GM23338 (cell line): Measurements from ENCODE around the gene RHOG. TPM values are rescaled to one million over a fixed set of nuclear protein-coding genes. Genes with fewer than 3 reads are reported as not detected.

Experiments
- ATAC-seq: fragments of 200-7000 bp; cut with Tn5 transposase; 3 replicates; pipeline ENCODE4 v1.9.1; 2020
- DNase-seq: peaks from one replicate; pipeline ENCODE4 v3.0.0-alpha.2; 2015; ENCODE audit warnings: low spot score
- H2AFZ ChIP-seq: fragments of 200-600 bp; sonication (generic); 2 replicates; pipeline ENCODE4 v1.8.0; 2016; ENCODE audit warnings: antibody characterized with exemption, mild to moderate bottlenecking, moderate library complexity
- H3F3A ChIP-seq: fragments of 200-600 bp; sonication (generic); replicated peaks from 2 replicates; pipeline ENCODE4 v1.8.0; 2017; ENCODE audit warnings: antibody characterized with exemption, mixed run types, low read depth
- H3K27ac ChIP-seq: fragments of 200-600 bp; sonication (generic); 2 replicates; pipeline ENCODE4 v1.6.1; 2016; ENCODE audit warnings: low read depth
- H3K27me3 ChIP-seq: fragments of 200-600 bp; sonication (generic); 2 replicates; pipeline ENCODE4 v1.8.0; 2016; ENCODE audit warnings: mild to moderate bottlenecking, mixed run types, moderate library complexity; ENCODE audit not compliant: insufficient read depth
- H3K36me3 ChIP-seq: fragments of 200-600 bp; sonication (generic); 2 replicates; pipeline ENCODE4 v1.8.0; 2016; ENCODE audit warnings: mild to moderate bottlenecking; ENCODE audit not compliant: insufficient read depth
- H3K4me1 ChIP-seq: fragments of 200-600 bp; sonication (generic); 2 replicates; pipeline ENCODE4 v1.8.0; 2016; ENCODE audit warnings: mild to moderate bottlenecking, moderate library complexity; ENCODE audit not compliant: insufficient read depth
- H3K4me2 ChIP-seq: fragments of 200-600 bp; sonication (generic); 2 replicates; pipeline ENCODE4 v1.7.1; 2017; ENCODE audit warnings: mixed run types
- H3K4me3 ChIP-seq: fragments of 200-600 bp; sonication (generic); 2 replicates; pipeline ENCODE4 v1.6.1; 2016; ENCODE audit warnings: mixed run types
- H3K79me2 ChIP-seq: fragments of 200-600 bp; sonication (generic); replicated peaks from 2 replicates; pipeline ENCODE4 v1.8.0; 2017; ENCODE audit warnings: mild to moderate bottlenecking; ENCODE audit not compliant: insufficient read depth
- H3K9me2 ChIP-seq: fragments of 200-600 bp; sonication (generic); 2 replicates; pipeline ENCODE4 v1.8.0; 2017; ENCODE audit not compliant: insufficient read depth
- H4K20me1 ChIP-seq: fragments of 200-600 bp; sonication (generic); replicated peaks from 2 replicates; pipeline ENCODE4 v1.8.0; 2017; ENCODE audit warnings: mild to moderate bottlenecking; ENCODE audit not compliant: insufficient read depth
- H3K27ac Mint-ChIP-seq: 2 replicates; pipeline ENCODE4 v1.8.0; 2020; ENCODE audit warnings: inconsistent platforms, mild to moderate bottlenecking, moderate library complexity, mixed read lengths
- H3K27me3 Mint-ChIP-seq: 3 replicates; pipeline ENCODE4 v1.8.0; 2022; ENCODE audit warnings: low read depth, mild to moderate bottlenecking, moderate library complexity, mixed read lengths, inconsistent platforms; ENCODE audit not compliant: insufficient read depth, poor library complexity
- H3K36me3 Mint-ChIP-seq: 3 replicates; pipeline ENCODE4 v1.8.0; 2021; ENCODE audit warnings: low read depth, mild to moderate bottlenecking, inconsistent platforms, moderate library complexity, mixed read lengths
- H3K4me1 Mint-ChIP-seq: 3 replicates; pipeline ENCODE4 v1.8.0; 2020; ENCODE audit warnings: mild to moderate bottlenecking, inconsistent platforms, mixed read lengths
- H3K4me3 Mint-ChIP-seq: 3 replicates; pipeline ENCODE4 v1.8.0; 2021; ENCODE audit warnings: moderate library complexity, mild to moderate bottlenecking, inconsistent platforms, mixed read lengths
- H3K9me3 Mint-ChIP-seq: 3 replicates; pipeline ENCODE4 v1.8.0; 2020; ENCODE audit warnings: moderate library complexity, mild to moderate bottlenecking, inconsistent platforms, mixed read lengths
- CREB1 ChIP-seq: fragments of 250-450 bp; sonication (Bioruptor Pico); IDR thresholded peaks from 2 replicates; pipeline ENCODE4 v1.5.0; 2020; ENCODE audit warnings: low read depth, mild to moderate bottlenecking, moderate library complexity
- EZH2 ChIP-seq: fragments of 200-600 bp; sonication (generic); IDR thresholded peaks from one replicate; pipeline ENCODE4 v1.8.0; 2017; ENCODE audit warnings: antibody characterized with exemption, mild to moderate bottlenecking, low read depth; ENCODE audit not compliant: unreplicated experiment
- EZH2phosphoT487 ChIP-seq: fragments of 200-600 bp; sonication (generic); IDR thresholded peaks from one replicate; pipeline ENCODE4 v1.8.1; 2018; ENCODE audit warnings: antibody characterized with exemption; ENCODE audit not compliant: unreplicated experiment
- NANOG ChIP-seq: IDR thresholded peaks from 2 replicates; pipeline ENCODE4 v1.6.1; 2016; ENCODE audit warnings: antibody characterized with exemption, borderline replicate concordance
- POLR2AphosphoS5 ChIP-seq: IDR thresholded peaks from 2 replicates; pipeline ENCODE4 v1.6.1; 2016; ENCODE audit warnings: antibody characterized with exemption, low read depth
- STAT1 ChIP-seq: IDR thresholded peaks from one replicate; pipeline ENCODE4 v1.6.1; 2016; ENCODE audit warnings: antibody characterized with exemption; ENCODE audit not compliant: unreplicated experiment
- ZNF114 ChIP-seq: fragments of 250-450 bp; sonication (Bioruptor Pico); IDR thresholded peaks from 2 replicates; pipeline ENCODE4 v1.5.0; 2020; ENCODE audit warnings: mild to moderate bottlenecking, moderate library complexity
- ZNF331 ChIP-seq: fragments of 250-450 bp; sonication (Bioruptor Pico); IDR thresholded peaks from 2 replicates; pipeline ENCODE4 v1.5.0; 2020; ENCODE audit warnings: low read depth, mild to moderate bottlenecking, moderate library complexity
- long read RNA-seq: library from polyadenylated mRNA; unstranded; transcript quantifications from one replicate; pipeline ENCODE4 v2.0.0, GENCODE V29; 2020; ENCODE audit not compliant: unreplicated experiment
- polyA plus RNA-seq: library from polyadenylated mRNA; unstranded; fragments of >200 nt; fragmentation: Nextera tagmentation; extraction: Ambion mirVana; gene quantifications from 2 replicates; pipeline ENCODE4 v1.2.1, GENCODE V29; 2016
- total RNA-seq: library from RNA; depleted of rRNA; stranded (reverse); fragments of >200 nt; shearing (Covaris generic); gene quantifications from 2 replicates; pipeline ENCODE4 v1.2.3, GENCODE V29; 2014; rRNA removed
- TF ChIP-seq, protein P1 (sequence below): IDR thresholded peaks from 2 replicates; pipeline ENCODE4 v1.6.1; 2016; ENCODE audit warnings: antibody characterized with exemption
- TF ChIP-seq, protein P2 (sequence below), 2 experiments: fragments of 200-600 bp in 1 of 2; sonication (generic) in 1 of 2; conservative IDR thresholded peaks; 2 replicates each; pipeline versions ENCODE4 v1.5.1 to v1.6.1; 2016 to 2017; ENCODE audit warnings: antibody characterized with exemption in 2 of 2, low read depth in 2 of 2, mild to moderate bottlenecking in 2 of 2, moderate library complexity in 1 of 2
- TF ChIP-seq, protein P3 (sequence below): IDR thresholded peaks from one replicate; pipeline ENCODE4 v1.6.1; 2018; ENCODE audit warnings: antibody characterized with exemption; ENCODE audit not compliant: unreplicated experiment

The RHOG gene
- 38.6 and 39.5 TPM in 2 replicates for total RNA-seq
- polyA plus RNA-seq, result 23.2 and 26.3 TPM in 2 replicates
- long read RNA-seq, transcript RHOG-201 (2 exons, 1,319 nt), result major isoform, 38 of 39 reads
- long read RNA-seq, partial matches to known transcripts, result 0 of 39 reads
- long read RNA-seq, other reads (novel, unspliced or antisense), result 1 of 39 reads

DNA sequence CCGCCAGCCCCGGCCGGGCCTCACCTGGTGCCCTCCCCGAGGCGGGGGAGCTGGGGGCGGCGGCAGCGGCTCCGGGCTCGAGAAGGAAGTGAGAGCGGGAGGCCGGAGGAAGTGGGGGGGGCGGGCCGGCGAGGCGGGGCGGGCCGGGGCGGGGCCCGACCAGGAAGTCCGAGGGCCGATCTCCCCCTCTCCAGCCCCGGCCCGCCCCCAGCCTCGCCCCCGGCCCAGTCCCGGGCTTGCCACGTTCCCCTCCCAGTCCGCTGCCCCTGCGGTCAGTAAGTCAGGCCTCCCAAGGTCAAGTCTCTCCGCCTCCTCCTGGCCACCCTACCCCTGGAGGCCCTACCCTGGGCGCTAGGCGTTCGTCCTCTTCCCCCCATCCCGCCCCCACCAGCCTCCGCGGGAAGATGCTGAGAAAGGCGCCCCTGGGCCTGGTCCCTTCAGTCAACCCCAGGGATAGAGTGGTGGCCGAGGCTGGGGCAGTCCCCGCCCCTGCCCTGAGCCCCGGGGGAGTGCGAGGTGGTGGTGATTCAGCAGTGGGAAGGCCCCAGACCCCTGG lies at the start of gene RHOG:
Gene RHOG, minus strand, starts transcription at position 90 of the 556 bp plus-strand sequence. CDS start 12,821 bp downstream, outside the sequence.
- Histone ChIP-seq H3F3A (0 out of 2 replicates have a peak, but pooled peaks cover 3% of the 10 kb centered on the region), H3K27me3 (no peaks in the 10 kb centered on the region), H3K27ac (peak within 1 kb of the TSS; percentile 84; the same call in 1 of the 2 replicates), H4K20me1 (peaks cover 32% of the 10 kb centered on the region), H3K9me2 (no peaks in the 10 kb centered on the region), H2AFZ (peak within 1 kb of the TSS; percentile 91), H3K4me3 (peak within 1 kb of the TSS; percentile 85), H3K79me2 (peaks cover 39% of the 10 kb centered on the region), H3K36me3 (no peaks in the 10 kb centered on the region), H3K4me2 (peak within 1 kb of the TSS; percentile 91), H3K4me1 (peaks cover 12% of the 10 kb centered on the region; the same call in 1 of the 2 replicates)
- ATAC-seq (peak; percentile 78), DNase-seq (peak; percentile 75)
- peaks cover 35% of the 10 kb centered on the region for H3K4me1 Mint-ChIP-seq
- no peak for TF ChIP-seq CREB1 (CRISPR knock-in tag)
- TF ChIP-seq ZNF114, result no peak
- no peak for TF ChIP-seq EZH2
- TF ChIP-seq NANOG, result no peak
- TF ChIP-seq POLR2AphosphoS5, result peak; percentile 55
- no peak for TF ChIP-seq EZH2phosphoT487
- H3K9me3 Mint-ChIP-seq, result no peaks in the 10 kb centered on the region; the same call in 2 of the 3 replicates
- H3K4me3 Mint-ChIP-seq, result peak within 1 kb of the TSS; percentile 83
- H3K27ac Mint-ChIP-seq, result no peak within 1 kb of the TSS
- H3K27me3 Mint-ChIP-seq, result peaks cover 7% of the 10 kb centered on the region
- peaks cover 4% of the 10 kb centered on the region; the same call in 1 of the 3 replicates for H3K36me3 Mint-ChIP-seq

DNA sequence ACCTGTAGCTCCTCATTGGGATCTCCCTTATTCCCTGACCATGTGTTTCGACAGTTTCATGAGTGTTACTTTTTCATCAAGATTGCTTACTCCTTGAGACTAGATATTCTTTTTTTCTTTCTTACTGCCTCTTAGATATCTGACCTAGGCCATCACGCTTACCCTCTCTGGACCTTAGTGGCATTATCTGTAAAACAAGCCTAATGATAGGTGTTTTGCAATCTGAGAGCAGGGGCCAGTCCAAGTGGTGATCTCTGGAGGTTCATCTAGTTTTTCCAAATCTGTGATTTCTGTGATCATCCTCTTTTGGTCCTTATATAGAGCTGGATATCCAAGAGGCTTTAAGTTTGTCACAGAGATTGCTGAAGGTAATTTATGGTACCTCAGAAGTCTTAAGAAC lies 49.3 kb upstream of the RHOG start:
- DNase-seq (no peak), ATAC-seq (no peak)
- Histone ChIP-seq H3K4me1 (no peaks in the 10 kb centered on the region), H3K36me3 (no peaks in the 10 kb centered on the region), H2AFZ (no peak overlapping the region), H3K9me2 (no peaks in the 10 kb centered on the region), H3K4me3 (no peak overlapping the region), H3K27me3 (no peaks in the 10 kb centered on the region), H3F3A (no peaks in the 10 kb centered on the region), H4K20me1 (0 out of 2 replicates have a peak, but pooled peaks cover 3% of the 10 kb centered on the region), H3K4me2 (no peak overlapping the region), H3K27ac (no peak overlapping the region), H3K79me2 (no peaks in the 10 kb centered on the region)
- Mint-ChIP-seq H3K36me3 (no peaks in the 10 kb centered on the region), H3K27me3 (no peaks in the 10 kb centered on the region), H3K27ac (no peak overlapping the region), H3K4me1 (no peaks in the 10 kb centered on the region), H3K4me3 (no peak overlapping the region), H3K9me3 (no peaks in the 10 kb centered on the region)
- TF ChIP-seq CREB1 (CRISPR knock-in tag), result no peak
- no peak for TF ChIP-seq EZH2
- TF ChIP-seq, protein P1, sequence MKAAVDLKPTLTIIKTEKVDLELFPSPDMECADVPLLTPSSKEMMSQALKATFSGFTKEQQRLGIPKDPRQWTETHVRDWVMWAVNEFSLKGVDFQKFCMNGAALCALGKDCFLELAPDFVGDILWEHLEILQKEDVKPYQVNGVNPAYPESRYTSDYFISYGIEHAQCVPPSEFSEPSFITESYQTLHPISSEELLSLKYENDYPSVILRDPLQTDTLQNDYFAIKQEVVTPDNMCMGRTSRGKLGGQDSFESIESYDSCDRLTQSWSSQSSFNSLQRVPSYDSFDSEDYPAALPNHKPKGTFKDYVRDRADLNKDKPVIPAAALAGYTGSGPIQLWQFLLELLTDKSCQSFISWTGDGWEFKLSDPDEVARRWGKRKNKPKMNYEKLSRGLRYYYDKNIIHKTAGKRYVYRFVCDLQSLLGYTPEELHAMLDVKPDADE, result no peak
- no peak for TF ChIP-seq EZH2phosphoT487
- no peak for TF ChIP-seq NANOG
- TF ChIP-seq, protein P2, sequence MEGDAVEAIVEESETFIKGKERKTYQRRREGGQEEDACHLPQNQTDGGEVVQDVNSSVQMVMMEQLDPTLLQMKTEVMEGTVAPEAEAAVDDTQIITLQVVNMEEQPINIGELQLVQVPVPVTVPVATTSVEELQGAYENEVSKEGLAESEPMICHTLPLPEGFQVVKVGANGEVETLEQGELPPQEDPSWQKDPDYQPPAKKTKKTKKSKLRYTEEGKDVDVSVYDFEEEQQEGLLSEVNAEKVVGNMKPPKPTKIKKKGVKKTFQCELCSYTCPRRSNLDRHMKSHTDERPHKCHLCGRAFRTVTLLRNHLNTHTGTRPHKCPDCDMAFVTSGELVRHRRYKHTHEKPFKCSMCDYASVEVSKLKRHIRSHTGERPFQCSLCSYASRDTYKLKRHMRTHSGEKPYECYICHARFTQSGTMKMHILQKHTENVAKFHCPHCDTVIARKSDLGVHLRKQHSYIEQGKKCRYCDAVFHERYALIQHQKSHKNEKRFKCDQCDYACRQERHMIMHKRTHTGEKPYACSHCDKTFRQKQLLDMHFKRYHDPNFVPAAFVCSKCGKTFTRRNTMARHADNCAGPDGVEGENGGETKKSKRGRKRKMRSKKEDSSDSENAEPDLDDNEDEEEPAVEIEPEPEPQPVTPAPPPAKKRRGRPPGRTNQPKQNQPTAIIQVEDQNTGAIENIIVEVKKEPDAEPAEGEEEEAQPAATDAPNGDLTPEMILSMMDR (conservative IDR thresholded peaks at IDR 0.05; ENCODE audit: low read depth in 2 of 2), result no peak
- TF ChIP-seq STAT1, result no peak
- TF ChIP-seq, protein P3, sequence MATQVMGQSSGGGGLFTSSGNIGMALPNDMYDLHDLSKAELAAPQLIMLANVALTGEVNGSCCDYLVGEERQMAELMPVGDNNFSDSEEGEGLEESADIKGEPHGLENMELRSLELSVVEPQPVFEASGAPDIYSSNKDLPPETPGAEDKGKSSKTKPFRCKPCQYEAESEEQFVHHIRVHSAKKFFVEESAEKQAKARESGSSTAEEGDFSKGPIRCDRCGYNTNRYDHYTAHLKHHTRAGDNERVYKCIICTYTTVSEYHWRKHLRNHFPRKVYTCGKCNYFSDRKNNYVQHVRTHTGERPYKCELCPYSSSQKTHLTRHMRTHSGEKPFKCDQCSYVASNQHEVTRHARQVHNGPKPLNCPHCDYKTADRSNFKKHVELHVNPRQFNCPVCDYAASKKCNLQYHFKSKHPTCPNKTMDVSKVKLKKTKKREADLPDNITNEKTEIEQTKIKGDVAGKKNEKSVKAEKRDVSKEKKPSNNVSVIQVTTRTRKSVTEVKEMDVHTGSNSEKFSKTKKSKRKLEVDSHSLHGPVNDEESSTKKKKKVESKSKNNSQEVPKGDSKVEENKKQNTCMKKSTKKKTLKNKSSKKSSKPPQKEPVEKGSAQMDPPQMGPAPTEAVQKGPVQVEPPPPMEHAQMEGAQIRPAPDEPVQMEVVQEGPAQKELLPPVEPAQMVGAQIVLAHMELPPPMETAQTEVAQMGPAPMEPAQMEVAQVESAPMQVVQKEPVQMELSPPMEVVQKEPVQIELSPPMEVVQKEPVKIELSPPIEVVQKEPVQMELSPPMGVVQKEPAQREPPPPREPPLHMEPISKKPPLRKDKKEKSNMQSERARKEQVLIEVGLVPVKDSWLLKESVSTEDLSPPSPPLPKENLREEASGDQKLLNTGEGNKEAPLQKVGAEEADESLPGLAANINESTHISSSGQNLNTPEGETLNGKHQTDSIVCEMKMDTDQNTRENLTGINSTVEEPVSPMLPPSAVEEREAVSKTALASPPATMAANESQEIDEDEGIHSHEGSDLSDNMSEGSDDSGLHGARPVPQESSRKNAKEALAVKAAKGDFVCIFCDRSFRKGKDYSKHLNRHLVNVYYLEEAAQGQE, result no peak
- no peak for TF ChIP-seq ZNF331 (CRISPR knock-in tag)
- TF ChIP-seq ZNF114, result no peak
- no peak for TF ChIP-seq POLR2AphosphoS5
